GM19023 (cell line): ENCODE results near the gene ZNF775.

Experiments used
- ATAC-seq: cut with Tn5 transposase; IDR thresholded peaks from one replicate; pipeline ENCODE4 v1.9.1; 2021; ENCODE audit warnings: mild to moderate bottlenecking, moderate library complexity; ENCODE audit not compliant: unreplicated experiment

Gene ZNF775

DNA sequence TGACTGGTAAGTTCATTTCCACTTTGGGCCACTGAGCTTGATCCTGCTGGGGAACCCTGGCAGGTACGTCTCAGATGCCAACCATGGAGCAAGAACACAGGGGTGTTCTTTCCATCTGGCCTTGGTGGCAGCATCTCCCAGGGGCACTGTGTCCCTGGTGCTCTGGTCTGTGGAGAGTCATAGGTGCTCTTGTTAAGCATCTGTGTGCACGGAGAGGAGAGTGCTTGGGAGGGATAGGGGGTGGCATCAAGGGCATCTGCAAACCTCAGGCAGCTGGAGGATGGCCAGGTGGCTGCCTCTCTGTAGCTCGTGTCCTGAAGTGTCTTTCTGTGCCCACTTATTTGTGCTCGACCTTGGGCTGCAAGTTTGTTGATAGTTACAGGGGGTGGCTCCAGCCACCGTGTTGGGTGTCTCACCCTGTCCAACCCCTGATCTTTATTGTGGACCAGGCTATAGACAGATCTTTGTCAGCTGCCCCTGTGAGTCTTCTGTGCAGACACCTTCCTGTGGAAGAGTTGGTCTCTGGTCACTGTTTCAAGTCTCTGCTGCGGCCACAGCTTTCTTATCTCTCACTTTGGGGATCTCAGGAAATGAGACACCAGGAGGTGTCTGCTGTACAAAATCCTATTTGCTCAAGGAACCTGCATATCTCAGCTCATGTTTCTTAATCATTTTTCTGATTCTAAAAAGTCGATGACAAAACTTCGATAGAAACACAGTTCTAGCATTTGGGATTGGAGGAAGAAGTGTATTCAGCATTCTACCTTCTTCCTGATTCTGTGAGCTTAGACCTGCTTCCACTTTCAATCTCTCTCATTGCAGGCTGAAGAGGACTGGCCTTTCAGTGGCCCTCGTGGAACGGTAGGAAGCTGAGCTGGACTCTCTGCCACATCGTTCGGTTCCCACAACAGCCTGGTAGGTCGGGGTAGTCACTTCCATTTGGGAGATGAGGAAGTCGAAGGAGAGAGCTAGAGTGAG, 54.1 kb downstream of the ZNF775 start:
- peak; percentile 21 for ATAC-seq

DNA sequence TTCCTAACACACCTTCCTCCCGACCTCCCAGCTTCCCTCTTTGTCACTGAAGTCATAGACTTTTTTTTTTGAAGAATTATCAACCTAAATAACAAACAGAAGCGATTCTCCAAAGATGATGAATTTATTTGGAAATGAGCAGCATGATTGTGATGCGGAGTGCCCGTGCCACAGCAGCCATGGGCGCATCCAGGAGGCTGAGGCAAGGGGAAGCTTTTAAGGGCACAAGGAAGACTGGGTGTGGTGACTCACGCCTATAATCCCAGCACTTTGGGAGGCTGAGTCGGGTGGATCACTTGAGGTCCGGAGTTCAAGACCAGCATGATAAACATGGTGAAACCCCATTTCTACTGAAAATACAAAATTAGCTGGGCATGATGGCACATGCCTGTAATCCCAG, 55.1 kb downstream of the ZNF775 start:
- ATAC-seq, result no peak

DNA sequence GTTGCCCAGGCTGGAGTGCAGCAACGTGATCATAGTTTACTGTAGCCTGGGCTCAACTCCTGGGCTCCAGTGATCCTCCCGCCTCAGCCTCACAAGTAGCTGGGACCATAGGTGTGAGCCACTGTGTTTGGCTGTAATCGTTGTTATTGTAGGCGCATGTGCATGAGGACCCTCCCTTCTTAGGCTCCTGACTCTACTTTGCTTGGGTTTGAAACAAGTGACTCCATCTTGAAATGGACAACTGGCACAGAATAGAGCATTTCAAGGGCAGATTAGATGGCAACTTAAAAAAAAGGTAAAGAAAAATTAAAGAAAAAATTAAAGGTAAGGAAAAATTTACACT, 55.9 kb downstream of the ZNF775 start:
- no peak for ATAC-seq

DNA sequence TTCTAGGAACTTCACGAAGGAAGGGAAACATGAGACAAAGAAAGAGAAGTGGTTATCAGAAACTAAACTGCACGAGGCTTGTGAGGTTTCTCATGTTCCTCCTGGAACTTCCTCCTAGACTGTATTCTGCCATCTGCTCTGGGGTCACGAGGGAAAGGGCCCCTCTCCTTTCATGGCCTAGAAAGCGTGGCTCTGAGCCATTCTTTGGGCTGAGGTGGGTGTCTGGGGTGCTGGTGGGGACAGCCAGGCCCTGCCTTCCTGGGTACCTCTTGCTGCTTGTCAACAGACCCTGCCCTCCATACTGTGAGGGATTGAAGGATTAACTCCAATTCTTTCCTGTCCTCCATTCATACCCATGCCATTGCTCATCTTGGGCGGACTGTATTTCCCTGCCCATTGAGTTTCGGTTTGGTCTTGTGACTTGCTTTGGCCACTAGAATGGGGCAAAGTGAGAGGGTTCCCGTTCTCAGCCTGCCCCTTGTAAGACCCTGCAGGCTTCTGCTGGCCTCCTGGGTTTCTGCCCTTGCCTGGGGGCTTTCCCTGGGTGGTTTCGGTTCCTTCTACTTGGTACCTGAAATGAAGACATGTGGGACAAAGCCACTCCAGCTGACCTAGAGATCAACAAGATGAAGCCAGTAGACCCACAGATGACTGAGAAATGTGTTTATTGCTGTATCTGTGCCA, 56.4 kb downstream of the ZNF775 start:
- ATAC-seq, result peak; percentile 95

DNA sequence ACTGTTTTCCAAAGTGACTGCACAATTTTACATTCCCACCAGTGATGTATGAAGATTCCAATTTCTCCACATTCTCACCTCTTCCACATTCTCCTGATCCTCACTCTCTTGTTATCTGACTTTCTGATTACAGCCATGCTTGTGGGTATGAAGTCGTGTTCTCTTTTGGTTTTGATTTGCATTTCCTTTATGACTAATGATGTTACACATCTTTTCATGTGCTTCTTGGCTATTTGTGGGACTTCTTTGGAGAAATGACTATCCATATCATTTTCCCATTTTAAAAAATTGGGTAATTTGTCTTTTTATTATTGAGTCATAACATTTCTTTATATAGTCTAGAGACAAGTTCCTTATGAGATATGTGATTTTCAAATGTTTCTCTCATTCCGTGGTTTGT, 60.8 kb downstream of the ZNF775 start:
- ATAC-seq, result no peak

DNA sequence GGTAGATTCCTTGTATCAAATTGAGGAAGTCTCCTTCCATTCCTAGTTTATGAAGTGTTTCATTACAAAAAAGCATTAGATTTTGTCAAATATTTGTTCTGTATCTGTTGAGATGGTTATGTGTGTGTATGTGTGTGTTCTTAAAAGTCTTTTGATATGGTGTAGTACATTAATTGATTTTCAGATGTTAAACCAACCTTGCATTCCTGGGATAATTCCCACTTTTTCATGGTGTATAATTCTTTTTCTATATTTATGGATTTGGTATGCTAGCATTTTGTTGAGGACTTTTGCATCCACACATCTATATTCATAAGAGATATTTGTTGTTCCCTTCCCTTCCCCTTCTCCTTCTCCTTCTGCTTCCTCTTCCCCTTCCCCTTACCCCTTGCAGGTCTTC, 62.4 kb downstream of the ZNF775 start:
- ATAC-seq, result no peak

DNA sequence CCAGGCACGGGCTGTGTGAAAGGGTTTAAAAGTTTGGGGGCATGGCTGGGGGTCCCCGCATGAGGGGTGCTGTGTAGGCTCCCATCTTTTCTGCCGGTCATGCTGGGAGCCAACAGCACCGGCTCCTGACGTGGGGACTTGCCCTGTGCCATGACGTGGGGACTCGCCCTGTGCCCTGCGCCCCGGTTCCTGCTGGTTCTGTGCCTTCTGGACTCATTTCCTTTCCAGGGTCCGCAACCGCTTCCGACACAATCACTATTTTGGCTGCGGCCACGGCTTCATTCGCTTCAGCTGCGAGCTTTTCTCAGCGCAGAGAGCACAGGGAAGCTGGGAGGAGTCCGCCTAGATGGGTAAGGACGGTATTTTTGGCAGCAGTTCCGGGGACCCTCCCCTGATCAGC, 63.7 kb downstream of the ZNF775 start:
- no peak for ATAC-seq

DNA sequence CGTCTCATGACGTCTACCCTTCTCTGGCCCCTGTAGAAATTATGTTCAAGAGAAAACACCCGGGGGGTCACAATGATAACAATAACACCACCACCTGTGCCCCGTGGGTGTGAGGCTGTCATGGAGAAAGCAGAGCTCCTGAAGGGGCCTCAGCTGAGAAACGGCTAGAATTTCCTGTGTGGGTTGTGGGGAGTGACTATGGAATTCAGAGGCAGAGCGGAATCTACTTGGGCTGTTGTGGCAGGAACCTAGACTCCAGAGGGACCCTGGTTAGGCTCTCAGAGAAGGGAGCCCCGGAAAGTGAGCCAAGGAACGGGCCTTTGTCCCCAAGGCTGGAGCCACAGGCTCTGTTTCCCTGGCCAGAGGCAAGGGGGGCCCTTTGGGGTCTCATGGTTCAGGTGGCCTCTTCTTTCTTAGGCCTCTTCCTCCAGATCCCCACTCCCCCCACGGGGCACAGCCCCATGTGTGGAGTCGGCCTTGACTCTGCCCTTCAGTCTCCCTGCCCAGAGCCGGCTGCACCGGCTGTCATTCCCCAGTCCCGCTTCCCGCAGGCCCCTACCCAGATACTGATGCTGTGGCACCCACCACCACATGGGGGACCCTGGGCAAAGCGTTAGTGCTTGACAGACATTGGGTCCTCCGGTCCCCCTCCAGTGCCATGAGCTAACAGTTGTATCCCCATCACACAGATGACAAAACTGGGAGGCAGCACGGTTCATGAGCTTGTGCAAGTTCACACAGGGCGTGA, 64.8 kb downstream of the ZNF775 start:
- ATAC-seq, result no peak

DNA sequence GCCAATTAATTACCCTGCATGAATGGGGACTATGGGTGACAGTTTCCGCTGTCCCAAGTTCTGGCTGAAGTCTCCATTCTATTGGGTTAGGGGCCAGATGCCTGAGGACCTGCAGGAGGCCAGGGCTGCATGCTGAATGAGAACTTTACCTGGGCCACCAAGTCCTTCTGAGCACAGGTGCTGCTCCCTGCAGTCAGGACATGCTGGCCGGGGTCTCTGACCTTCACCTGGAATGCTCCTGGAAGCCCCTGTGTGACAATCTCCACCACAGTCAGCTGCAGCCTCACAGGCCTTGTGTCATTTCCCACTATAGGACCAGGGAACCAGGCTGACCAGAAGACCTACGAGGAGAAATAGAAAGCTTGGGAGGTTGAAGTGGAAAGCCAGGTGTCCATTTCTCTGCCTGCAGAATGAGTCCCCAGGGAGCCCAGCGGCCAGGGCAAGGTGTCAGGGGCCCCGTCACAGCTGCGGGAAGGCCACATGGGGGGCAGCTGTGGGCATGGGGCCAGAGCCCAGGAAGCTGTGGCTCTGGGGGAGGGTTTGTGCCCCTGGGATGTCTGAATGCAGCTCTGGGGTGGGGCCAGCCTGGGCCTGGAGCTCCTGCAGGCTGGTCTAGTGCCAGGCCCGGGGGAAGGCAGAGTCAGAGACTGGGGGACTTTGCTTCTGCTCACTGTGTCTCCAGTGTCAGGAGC, 65.7 kb downstream of the ZNF775 start:
- no peak for ATAC-seq

DNA sequence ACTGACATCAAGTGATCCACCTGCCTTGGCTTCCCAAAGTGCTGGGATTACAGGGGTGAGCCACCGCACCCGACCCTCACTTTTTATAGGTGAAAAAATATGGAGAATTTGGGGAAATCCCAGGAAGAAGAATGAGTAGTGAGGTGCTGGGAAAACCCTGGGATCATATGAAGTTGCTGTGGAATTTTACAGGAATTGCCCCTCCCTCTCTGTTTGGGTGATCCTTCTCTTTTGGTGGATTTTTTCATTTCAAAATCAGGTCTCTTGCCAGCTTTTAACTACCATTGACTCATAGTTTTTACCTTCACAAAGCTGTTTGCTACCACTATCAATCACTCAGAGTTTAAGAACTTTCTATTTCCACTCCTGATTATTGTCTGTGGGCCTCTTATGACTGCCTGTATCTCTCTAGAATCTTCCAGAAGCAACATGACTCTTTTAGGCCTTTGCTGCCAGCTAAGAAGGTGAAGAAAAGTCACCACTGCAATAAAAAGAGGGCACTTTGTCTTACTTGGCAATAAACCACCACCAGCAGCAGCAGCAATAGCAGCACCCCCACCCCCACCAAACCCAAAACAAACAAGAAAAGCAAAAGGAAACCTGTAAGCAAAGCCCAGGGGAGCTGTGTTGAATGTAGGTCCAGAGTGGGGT, 67.3 kb downstream of the ZNF775 start:
- ATAC-seq, result no peak
